ENCODE measurements around the gene NTPCR.

GRCh38 chr1:233012021-233012420, 61.6 kb downstream of the NTPCR start:
- TF ChIP-seq POLR2A (IDR thresholded peaks at IDR 0.05; ENCODE audit: borderline replicate concordance, extremely low read depth, insufficient read depth, insufficient read length), result no peak
- no peak for TF ChIP-seq REST (IDR thresholded peaks at IDR 0.05; ENCODE audit: low read depth)
- TF ChIP-seq SP1 (IDR thresholded peaks at IDR 0.05; ENCODE audit: low read depth), result no peak
- no peak for TF ChIP-seq JUND (IDR thresholded peaks at IDR 0.05)
- TF ChIP-seq, protein P1, sequence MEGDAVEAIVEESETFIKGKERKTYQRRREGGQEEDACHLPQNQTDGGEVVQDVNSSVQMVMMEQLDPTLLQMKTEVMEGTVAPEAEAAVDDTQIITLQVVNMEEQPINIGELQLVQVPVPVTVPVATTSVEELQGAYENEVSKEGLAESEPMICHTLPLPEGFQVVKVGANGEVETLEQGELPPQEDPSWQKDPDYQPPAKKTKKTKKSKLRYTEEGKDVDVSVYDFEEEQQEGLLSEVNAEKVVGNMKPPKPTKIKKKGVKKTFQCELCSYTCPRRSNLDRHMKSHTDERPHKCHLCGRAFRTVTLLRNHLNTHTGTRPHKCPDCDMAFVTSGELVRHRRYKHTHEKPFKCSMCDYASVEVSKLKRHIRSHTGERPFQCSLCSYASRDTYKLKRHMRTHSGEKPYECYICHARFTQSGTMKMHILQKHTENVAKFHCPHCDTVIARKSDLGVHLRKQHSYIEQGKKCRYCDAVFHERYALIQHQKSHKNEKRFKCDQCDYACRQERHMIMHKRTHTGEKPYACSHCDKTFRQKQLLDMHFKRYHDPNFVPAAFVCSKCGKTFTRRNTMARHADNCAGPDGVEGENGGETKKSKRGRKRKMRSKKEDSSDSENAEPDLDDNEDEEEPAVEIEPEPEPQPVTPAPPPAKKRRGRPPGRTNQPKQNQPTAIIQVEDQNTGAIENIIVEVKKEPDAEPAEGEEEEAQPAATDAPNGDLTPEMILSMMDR (IDR thresholded peaks at IDR 0.05 in 2 of 3, conservative IDR thresholded peaks at IDR 0.05 in 1 of 3; ENCODE audit: borderline replicate concordance in 1 of 3, insufficient read depth in 1 of 3, low read depth in 2 of 3, low read length in 2 of 3), result no peak
- TF ChIP-seq EZH2phosphoT487 (IDR thresholded peaks at IDR 0.05; ENCODE audit: borderline replicate concordance), result no peak
- TF ChIP-seq EZH2 (IDR thresholded peaks at IDR 0.05), result no peak
- no peak for TF ChIP-seq SIN3A (IDR thresholded peaks at IDR 0.05; ENCODE audit: low read depth)

Measured in HCT116 (cell line).